OCI-M2 (cell line): ENCODE data around the gene ANTXR1.

Experiments
- DNase-seq: peaks from one replicate; lab custom pipeline; 2025; ENCODE audit not compliant: unreplicated experiment; lab: John Stamatoyannopoulos, UW

The ANTXR1 gene

DNA sequence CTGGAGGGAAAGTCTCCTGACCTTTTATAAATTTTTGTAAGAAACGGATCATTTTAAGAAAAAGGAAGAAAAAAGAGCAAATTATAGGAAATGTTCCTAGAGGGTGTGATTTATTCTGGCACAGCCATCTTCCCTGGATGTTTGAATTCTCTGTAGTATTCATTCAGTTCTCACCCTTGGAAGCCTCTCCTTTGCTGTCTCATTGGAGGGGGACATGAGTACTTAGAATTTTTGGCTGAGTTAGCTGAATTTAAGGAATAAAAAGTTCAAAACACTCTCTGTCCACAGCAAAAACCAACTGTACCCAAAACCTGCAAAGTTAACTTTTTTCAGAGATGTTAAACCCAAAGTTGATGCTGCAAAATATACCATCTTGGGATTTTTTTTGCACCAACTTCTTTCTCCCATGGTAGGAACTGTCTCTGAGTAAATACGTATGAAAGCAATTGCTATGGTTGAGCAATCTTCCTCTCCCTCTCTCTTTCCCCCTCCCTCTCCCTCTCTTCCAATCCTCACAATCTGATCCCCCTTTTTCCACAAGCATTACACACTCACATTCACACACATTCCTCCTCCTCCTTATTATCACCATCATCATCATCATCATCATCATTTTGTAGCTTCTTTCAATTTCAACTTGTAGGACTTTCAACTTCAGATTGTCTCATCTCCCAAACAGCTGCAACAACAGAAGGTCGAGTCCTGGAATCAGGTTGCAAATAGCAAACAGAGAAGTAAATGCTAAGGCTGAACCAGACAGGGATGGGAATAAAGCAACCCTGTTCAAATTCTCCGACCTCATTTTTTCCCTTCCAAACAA, 190.4 kb downstream of the ANTXR1 start:
- DNase-seq = no peak

DNA sequence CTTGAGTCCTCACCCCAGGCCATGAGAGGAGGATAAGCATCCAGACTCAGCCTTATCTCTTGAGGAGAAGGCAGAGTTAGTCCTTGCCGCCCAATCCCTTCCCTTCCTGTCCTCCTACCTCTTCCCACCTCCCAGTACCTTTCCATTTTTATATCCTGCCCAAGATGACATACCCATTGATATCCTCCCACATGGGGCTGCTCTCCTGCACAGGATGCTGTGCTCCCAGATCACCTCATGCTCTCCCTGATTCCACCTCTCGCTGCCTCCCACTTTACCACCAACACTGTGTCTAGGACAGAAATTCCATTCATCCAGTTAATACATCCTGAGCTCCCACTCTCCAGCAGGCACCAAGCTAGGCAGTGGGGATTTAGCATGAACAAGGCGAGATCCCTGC, 191.7 kb downstream of the ANTXR1 start:
- DNase-seq = no peak

DNA sequence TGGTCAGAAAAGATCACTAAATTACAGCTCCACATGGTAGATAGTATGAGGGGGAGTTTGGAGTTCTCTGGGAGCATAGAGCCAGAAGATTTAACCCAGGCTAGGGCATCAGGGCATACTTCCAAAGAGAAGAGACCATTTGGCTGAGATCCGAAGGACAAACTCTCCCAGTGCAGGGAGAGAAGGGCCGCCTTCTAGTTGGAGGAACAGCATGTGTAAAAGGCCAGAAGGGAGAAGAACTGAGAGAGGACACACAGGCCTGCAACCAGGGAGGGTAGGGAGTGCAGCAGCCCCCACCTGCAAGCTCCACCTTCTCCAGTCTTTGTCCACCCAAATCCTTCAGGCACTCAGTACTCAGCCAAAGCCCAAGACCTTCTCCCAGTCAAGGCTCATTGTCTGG, 192.1 kb downstream of the ANTXR1 start:
- DNase-seq = no peak

DNA sequence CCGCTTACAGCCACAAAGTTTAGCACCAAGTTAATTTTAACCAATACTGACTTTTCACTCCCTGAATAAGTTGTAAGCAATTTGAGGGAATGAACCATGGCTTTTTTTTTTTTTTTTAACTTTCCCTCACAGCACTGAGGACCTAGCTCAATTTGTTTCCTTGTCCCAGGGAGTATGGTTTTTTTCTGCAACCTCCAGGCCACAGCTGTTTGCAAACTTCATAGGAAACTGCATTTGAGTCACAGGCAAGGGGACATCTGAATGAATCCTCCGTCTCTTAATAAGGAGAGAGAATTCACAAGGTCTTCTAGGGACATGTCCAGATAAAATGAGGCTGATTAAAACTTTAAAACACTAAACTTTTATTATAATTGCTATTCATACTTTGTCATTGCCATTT, 192.5 kb downstream of the ANTXR1 start:
- DNase-seq = no peak

DNA sequence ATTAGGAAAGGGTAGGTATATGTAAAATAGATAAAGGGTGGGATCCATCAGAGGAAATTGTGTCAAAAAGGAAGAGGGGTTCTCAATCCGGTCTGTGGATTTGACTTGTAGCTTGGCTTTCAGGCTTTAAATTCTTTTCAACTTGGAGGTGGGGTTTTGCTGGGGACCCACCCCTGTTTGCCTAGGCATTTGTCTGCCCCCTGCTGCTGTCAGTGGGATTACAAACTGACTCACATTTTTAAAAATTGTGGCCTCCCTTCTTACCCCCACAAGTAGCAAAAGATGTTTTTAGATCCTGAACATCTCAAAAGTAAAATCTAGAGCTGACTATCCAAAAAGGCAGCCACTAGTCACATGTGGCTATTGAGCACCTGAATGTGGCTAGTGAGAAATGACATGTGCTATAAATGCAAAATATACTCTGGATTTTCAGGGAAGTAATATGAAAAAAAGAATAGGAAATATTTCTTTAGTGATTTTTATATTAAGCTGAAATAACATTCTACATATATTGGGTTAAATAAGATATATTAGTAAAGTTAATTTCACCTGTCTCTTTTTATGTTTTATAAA, 195.1 kb downstream of the ANTXR1 start:
- no peak for DNase-seq

DNA sequence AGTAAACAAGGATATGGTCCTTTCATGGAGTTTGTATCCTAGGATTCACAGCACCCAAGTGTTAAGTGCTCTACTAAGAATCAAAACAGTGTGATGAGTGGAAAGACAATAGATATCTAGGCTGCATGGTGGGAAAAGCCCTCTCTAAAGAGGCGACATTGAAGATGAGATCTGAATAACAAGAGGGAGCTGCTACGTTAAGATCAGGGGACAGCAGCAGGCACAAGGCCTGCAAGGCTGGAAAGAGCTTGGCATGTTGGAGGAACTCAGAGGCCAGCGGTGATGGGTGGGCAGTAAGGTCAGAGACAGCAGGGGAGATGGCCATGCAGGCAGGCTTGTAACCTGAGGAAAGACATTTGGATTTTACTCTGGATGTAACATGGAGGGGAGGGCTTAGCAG, 196.5 kb downstream of the ANTXR1 start:
- DNase-seq = no peak

DNA sequence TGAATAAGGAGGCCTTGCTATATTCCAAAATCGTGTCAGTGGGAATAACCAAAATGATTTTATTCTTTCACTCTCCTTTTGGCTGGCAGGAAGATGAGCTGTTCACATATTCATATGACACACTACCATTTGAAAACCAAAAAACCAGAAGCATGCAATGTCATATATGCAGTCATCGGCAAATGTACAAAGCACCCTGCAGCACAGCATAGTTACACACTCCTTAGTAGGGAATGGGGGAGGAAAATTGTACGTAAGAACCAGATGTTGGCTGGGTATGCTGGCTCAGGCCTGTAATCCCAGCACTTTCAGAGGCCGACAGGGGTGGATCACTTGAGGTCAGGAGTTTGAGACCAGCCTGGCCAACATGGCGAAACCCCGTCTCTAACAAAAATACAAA, 197.4 kb downstream of the ANTXR1 start:
- DNase-seq = no peak

DNA sequence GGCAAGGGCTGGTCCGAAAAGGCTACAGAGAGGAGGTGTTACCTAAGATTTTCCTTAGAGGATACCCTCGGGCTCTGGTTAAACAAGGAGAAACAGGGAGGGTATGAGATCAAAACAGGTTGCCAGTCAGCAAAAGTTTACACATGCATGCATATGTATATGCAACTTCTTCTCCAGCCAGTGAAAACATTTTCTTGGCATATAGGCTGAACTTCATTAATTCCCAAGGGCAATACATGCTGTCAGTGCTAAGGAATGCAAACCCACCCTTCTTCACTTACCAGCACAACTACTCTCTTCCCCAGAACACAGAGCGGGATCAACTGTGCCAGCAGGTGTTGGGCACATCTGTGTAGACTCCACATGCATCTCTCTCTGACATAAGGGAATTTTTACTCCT, 198.1 kb downstream of the ANTXR1 start:
- no peak for DNase-seq

DNA sequence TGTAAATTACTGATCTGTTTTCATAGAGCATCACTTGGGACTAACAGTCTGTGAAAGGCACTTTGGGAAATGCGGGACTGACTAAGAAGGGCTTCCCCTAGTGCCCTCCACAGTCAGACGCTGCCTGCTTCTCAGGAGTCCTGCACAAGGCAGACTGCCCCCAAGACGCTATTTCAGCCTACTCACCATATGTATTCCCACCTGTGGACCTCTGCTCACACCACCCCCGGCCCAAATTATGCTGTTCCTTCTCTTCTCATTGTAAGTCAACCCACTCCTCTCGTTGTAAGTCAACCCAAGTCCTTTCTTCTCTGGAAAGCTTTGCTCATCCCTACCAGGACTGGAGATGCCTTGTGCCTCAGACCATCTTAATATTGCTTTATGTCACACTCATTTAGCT, 198.7 kb downstream of the ANTXR1 start:
- DNase-seq = no peak

DNA sequence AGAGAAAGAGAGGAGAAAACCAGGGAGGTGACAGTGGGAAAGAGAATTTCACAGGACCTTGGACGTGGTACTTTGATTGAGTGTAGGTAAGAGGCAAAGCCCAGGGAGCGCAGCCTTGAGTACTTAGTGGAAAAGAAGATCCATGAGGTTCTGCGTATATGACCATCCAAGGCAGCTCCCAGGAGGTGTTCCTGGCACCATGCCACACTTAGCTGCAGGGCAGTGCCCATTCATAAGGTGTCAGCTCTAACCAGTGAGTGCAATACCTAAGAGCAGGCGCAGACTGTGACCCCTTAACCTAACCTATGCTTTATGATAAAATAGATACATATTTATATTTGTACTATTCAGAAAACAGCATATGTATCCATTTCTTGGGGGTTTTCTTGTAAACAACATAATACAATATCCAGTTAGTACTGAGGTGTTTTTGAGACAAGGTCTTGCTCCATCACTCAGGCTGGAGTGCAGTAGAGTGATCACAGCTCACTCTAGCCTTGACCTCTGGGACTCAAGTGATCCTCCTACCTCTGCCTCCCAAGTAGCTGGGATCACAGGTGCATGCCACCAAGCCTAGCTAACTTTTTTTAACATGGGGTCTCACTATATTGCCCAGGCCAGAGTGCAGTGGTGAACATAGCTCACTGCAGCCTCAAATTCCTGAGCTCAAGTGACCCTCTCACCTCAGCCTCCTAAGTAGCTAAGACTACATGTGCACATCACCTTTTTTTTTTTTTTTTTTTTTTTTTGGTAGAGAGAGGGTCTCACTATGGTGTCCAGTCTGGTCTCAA, 199.5 kb downstream of the ANTXR1 start:
- DNase-seq = no peak

DNA sequence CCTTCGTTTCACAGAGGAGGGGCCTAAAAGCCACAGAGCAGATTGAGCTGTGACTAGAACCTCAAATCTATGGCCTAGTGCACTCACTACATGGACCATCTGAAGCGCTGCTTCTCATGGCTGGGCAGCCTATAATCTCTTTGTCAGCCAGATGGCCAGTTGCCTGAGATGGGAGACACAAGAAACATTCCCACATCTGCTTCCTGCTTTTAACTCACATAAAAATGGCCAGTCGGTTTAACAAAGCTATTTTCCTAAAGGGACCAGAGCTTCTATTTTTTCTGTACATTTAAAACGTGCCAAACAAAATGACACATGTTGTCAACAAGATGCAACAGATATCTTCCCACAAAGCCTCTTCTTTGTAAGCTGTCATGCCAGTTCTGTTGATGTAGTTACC, 200.2 kb downstream of the ANTXR1 start:
- no peak for DNase-seq

DNA sequence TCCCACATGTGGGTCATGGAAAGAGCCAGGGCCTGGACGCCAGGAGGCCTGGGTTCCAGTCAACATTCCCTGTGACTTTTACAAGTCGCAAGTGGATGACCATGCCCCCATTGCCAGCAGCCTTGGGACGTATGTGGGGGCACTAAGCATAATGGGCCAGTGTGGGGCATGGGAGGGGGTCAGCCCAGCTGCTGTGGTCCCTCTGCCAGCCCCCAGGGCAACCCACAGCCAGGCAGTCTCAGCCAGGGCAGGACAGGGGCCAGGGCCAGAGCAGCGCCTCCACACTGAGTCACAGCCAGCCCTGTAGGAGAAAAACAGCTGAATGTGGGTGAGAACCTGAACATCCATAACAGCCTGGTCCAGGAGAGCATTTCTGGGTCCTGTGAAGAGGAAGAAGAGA, 200.8 kb downstream of the ANTXR1 start:
- no peak for DNase-seq

DNA sequence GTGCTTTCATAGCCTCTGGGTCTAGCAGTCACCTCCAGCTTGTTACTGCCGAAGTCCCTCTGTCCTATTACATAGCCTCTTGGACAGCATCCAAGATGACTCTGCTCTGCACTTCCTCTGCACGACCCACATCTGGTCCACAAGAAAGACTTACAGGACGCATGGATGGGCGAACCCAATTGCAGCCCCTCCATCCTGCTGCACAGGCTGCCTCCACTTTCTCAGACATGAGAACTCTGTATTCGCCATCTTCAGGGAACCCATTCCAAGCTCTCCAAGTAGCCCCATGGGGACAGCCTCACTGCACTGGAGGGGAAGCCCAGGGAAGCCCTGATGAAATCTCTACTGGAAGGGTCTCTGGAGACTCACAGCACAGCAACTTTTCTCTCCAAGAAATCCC, 201.9 kb downstream of the ANTXR1 start:
- no peak for DNase-seq

DNA sequence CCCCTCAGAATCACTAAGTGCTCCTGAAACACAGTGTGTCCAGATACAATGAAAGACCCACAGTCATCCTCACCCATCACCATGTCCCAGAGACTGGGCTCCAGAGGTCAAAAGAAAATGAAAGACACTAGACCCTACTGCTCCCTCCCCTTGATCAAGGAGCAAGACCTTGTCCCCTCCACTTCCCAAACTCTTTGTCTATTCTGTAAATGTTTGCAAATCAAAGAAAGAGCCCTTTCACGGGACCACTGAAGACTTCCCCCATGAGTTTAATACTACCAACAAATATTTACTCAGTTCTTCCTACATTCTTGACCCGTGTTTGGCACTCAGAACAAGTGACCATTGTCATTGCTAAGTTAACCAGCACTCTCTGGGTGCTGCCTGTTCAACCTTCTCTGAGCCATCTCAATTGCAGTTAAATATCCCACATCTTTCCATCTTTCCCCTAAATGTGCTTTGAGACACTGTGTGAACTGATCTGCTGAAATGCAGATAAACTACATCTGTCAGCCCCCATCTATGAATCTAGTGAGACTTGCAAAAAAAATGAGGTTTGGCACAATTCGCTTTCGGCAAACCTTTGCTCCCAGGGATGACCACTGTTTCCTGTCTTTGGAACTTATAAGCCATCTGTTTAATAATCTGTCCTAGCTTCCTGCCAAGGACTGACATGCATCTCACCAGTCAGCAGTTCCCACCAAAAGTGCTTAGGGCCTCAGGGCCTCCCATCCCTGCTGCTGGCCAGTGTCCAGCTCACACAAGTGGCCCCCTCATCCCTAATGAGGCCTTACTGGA, 203.8 kb downstream of the ANTXR1 start:
- DNase-seq = no peak

DNA sequence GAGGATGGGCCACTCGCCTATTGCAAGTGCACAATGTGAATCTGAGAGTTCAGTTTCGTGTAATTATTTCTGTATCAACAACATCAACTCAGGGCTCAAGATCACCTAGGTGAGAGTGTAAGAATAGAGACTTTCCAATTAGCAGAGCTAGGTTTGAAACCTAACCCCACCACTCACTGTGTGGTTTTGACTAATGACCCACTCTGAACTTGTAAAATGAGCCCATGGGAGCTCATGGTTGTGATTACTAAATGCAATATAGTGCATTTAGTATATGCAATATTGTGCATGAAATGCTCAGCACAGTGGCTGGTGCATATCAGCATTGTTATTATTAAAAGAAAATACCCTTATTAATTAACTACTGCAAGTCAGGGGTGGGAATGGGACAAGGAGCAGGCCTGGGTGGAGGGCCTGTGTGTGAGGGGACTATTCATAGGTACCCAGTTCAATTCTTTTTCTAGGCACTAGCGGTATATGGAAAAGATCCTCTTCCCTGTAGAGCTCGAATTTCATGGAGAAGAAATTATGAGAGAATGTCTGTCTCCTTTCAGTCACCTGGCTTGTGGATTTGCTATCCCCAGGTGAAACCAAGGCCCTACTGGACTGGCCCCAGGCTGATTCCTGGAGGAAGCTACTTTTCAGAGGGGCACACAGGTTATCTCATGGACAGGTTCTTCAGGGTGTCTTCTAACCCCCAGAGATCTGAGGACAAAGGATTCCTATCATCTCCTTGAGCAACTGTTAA, 204.5 kb downstream of the ANTXR1 start:
- DNase-seq = no peak

DNA sequence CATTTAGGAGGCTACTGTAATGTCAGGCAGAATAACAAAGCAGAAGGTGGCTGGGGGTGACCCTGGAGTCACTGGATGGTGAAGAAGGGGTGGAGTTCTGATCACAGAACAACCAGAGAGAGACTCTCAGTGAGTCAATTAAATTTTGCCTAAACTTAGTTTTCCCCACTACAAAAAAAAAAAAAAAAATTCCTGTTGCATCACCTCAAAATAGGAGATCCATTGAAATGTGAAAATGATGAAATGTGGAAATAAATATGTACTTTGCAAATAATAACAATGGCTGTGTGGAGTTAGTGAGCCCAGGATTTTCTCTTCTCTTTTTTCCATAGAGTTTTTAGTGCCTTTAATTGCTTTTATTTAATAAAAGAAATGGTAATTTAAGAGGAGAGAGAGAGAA, 208.5 kb downstream of the ANTXR1 start:
- DNase-seq = no peak

DNA sequence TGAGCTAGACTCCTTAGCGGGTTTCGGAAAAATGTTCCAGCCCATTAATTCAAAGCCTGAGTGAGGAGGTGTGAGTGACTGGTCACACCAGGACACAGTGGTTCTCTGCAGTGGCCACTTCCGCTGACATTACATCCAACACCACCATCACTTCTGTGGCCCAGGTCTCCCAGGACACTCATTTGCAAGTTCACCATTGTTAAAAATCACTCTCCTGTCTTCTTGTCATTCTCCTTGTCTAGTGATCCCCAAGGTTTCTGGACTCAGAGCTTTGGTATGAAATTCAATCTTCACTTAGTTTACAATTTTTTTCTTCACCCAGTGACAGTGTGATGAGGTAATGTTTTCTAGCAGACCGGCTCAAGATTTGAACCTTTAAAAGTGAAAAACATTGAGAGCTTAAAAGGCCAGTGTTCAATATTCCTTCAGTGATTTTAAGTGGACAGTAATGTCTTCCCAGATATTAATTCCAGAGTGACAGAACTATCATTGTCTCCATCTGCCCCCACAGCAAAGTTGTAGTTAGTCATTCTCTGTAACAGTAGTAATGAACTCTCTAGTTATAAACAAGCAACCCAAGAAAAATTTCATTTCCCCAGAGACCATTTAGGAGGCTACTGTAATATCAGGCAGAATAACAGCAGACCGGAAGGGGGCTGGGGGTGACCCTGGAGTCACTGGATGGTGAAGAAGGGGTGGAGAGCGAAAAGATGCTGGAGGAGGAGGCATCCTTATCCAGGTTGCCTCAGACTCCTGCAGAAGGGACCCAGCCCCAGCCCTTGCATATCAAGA, 209.2 kb downstream of the ANTXR1 start:
- no peak for DNase-seq

DNA sequence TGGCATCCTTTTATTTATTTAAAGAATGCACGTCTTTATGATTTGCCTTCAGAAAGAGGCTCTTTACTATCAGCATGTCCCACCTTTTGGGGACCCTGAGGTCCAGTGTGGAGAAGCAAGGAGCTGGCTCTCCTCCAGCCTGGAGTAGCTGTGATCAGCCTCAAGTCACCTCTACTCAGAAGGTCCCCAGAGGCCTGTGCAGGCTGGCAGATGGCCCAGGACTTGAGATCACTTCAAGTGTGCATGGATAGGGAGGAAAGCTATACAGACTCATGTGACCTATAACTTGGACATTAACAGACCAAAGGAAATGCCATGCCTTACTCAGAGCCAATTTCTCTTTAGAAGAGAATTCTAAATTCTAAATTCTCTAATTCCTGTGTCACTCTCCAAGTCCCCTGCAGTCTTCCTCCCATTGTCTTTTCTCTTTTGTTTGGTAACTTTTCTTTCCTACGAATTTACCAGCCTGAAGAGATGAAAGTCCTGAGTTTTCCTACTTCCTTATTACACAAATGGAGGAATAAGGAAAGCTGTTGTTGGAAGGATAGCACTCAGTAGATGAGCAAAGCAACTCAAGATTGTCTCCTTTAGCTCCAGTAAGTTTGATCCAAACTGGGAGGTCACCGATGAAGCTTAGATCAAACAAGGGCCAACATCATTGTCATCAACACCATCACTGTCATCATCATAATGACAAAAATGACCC, 210.1 kb downstream of the ANTXR1 start:
- no peak for DNase-seq
